H7 (cell line): Measurements from ENCODE around the gene TOR4A. TPM values are rescaled to one million over a fixed set of nuclear protein-coding genes. Genes with fewer than 3 reads are reported as not detected.

Source experiments
- DNase-seq: peaks from one replicate; pipeline ENCODE4 v3.0.0; 2012
- H3K27me3 ChIP-seq: 2 replicates; pipeline ENCODE4 v1.6.0; 2011; ENCODE audit warnings: mild to moderate bottlenecking, low read length; ENCODE audit not compliant: control insufficient read depth, insufficient read depth
- H3K36me3 ChIP-seq: replicated peaks from 2 replicates; pipeline ENCODE4 v1.5.1; 2011; ENCODE audit warnings: low read length; ENCODE audit not compliant: control insufficient read depth, insufficient read depth
- H3K4me3 ChIP-seq: 2 replicates; pipeline ENCODE4 v1.5.1; 2011; ENCODE audit warnings: low read depth, mild to moderate bottlenecking, control low read depth, low read length, moderate library complexity; ENCODE audit not compliant: insufficient read depth
- total RNA-seq: library from RNA; depleted of rRNA; stranded (reverse); fragments of >200 nt; shearing (Covaris generic); gene quantifications from 2 replicates; pipeline ENCODE4 v1.2.3, GENCODE V29; 2014

Gene TOR4A
- total RNA-seq, 1 experiment from 2014 or later: 21.3 TPM

DNA sequence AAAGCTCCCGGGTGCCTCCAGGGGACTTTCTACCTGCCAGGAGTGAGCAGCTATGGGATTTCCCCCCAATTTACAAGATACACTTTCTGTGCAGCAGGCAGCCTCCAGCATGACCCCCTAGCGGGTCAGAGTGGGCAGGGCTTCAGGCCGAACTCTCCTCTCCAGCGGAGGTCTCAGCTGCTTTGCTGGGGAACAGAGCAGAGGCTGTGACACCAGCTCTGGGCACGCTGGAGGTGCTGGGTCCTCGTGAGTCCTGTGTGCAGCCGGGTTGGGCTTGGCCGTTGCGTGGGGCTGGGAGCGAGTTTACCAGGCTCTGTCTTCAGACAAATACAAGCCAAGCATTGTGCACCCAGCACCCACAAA is 21.7 kb downstream of the TOR4A start:
- DNase-seq: no peak
- H3K27me3 ChIP-seq: peaks cover 26% of the 10 kb centered on the region
- peak overlapping the region; percentile 10; the same call in 1 of the 2 replicates for H3K4me3 ChIP-seq
- H3K36me3 ChIP-seq: no peaks in the 10 kb centered on the region

DNA sequence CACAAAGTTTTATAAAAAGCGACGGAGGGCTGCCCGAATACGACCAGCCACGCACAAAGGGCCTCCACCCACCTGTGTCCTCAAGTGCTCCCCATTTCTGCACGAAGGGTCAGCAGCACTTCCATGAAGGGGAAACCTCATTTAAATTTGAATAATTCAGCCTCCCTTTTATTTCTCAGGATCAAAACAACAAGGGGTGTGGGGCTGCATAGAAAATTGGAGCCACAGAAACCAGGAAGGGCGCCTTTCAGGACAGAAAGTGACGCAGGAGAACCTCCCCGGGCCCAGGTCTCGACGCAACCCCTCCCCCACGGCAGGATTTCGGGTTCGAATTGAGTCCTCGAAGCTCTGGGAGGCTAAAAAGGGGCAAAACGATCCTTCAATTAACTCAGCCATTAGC is 22.4 kb downstream of the TOR4A start:
- Histone ChIP-seq H3K4me3 (peak overlapping the region; percentile 95), H3K27me3 (peaks cover 21% of the 10 kb centered on the region), H3K36me3 (no peaks in the 10 kb centered on the region)
- DNase-seq: no peak

DNA sequence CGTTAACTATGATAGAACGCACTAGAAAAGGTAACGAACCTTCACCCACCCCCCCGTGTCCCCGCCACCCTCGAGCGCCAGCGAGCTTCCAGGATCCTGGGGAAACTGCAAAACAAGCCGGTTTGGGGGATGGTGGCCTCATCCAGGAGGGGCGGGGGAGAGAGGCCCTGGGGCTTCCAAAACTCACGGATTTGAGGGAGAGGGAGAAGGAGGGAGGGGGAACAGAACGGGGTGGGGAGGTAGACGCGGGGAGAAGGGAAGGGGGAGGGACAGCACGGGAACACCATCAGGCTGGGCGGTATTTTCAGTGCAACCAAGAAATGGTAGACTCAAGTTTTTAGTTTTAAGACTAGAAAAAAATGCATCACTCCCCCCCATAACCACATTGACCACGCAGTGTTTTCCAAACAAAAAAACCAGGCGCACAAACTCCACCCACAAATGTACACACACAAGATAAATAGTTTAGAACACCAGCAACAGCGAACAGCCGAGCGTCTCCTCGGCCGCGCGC is 23.1 kb downstream of the TOR4A start:
- Histone ChIP-seq H3K4me3 (peak overlapping the region; percentile 95), H3K27me3 (peaks cover 20% of the 10 kb centered on the region), H3K36me3 (no peaks in the 10 kb centered on the region)
- DNase-seq: peak; percentile 92

DNA sequence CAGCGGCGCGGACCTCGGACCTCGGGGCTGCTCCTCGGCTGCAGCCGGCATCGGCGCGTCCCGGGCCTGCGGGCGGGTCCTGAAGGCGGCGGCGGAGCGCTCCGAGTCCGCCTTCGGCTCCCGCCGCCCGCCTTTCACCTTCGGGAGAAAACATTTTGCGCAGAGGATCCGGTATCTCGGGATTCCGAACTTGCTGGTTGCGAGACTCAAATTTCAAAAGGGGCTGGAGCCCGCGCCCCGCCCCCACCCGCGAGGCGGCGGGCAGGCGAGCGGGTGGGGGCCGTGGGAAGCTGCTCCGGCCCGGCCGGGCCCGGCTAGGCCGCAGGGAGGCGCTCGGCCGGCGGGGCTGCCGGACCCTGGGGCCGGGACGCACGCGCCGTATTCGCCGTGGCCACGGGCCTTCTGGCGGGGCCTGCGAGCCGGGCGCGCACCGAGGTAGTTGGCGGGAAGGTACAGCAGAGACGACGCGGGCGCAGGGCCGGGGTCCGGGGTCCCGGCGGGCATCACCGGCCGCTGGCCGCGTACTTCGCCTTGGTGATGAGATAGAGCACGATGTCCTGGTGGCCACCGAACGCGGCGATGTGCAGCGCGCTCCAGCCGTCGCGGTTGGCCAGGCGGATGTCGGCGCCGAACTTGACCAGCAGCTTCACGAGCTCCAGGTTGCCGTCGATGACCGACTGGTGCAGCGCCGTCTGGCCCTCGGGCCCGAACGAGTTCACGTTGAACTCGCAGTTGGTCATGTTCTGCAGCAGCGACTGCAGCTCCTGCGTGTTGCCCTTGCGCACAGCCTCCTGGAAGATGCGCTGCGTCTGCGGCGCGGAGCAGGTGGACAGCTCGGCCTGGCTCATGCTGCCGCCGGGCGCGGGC is 23.8 kb downstream of the TOR4A start:
- peaks cover 16% of the 10 kb centered on the region for H3K27me3 ChIP-seq
- DNase-seq: peak; percentile 93

DNA sequence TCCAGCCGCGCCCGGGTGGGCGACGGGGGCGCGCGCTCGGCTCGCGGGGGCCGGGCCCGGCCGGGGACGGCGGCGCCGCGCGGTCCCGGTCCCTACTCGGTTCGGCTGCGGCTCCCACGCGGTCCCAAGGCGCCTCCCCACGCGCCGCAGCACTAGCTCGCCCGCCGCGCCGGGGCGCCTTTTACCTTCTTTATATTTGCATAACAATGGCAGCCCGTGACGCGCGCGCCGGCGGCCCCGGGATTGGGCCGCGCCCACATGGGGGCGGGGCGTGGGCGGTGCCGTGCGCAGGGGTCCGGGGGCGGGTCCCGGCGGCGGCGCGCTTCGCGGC is 24.6 kb downstream of the TOR4A start, which contains the start of gene NRARP:
TSS of gene NRARP (minus strand) at position 154 of the 331 bp plus-strand sequence. CDS start 343 bp downstream, outside the sequence.
- Histone ChIP-seq H3K27me3 (peaks cover 11% of the 10 kb centered on the region), H3K4me3 (peak within 1 kb of the TSS; percentile 95), H3K36me3 (no peaks in the 10 kb centered on the region)
- peak; percentile 99 for DNase-seq

More for the DNA sequence above, 23.8 kb downstream of the TOR4A start:
- no peaks in the 10 kb centered on the region for H3K36me3 ChIP-seq
- H3K4me3 ChIP-seq: peak overlapping the region; percentile 95

DNA sequence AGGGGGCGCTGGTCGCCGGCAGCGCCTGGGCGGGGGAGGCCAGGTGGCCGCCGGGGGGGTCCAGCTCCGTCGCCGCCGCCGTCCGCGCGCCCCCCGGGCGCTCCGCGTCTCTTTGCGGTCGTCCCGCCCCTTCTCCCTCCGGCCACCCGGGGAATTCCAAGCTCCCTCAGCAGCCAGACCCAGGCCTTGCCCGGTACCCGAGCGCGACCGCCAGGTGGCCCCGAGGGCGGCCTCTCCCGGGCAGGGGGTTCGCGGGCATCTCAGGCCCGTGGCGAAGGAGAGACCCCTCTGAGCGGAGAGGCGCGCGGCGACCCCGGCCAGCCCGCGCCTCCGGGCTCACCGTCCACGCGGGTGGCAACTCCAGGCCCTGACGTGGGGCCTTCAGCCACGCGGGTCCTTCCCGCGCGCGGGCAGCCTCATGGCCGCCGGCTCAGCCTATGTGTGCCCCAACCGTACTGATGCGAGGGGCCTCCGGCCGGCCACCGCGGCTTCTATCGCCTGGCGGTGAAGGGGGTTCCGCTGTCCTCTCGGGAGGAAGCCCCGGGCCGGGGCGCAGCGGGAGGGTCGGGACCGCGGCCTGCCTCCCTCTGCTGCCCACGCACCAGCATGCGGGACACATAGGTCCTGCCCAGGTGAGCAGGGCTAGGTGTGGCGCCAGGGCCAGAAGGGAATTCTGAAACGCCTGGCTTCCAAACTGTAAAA is 25.1 kb downstream of the TOR4A start:
- peaks cover 11% of the 10 kb centered on the region for H3K27me3 ChIP-seq
- peak; percentile 97 for DNase-seq
- H3K4me3 ChIP-seq: peak overlapping the region; percentile 58
- H3K36me3 ChIP-seq: no peaks in the 10 kb centered on the region

DNA sequence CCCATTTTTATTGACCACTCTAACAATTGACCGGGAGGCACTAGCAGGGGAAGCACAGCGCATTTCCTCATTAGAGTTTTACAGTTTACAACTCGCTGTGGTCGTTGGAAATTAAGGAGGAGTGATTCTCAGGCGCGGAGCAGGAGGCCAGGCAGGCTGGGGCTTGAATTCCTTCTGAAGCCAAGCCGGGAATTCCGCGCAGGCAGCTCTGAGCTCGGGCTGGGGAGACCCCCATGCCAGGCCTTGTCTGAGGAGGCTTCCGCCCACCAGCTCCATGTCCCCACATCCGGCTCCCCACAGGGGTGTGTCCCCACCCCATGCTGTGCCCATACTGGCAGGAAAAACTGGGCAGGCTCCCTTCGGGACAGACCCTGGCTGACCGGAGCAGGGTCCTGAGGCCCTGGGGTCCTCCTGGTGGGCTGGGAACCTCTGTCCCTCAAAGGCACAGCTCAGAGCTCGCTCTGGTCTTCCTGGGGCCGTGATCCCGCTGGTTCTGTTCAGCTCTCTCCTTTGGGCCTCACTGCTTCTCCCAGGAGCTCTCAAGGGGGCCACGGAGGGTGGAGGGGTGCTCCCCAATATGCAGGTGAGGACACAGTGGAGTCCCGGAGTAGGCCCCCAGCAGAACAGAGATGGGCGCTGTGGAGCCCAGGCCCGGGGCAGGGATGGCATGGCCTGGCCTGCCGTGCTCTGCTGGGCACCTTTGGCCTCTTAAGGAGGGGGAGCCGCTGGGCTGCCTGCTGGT is 25.8 kb downstream of the TOR4A start:
- peak overlapping the region; percentile 58 for H3K4me3 ChIP-seq
- peak; percentile 80 for DNase-seq
- no peaks in the 10 kb centered on the region for H3K36me3 ChIP-seq

DNA sequence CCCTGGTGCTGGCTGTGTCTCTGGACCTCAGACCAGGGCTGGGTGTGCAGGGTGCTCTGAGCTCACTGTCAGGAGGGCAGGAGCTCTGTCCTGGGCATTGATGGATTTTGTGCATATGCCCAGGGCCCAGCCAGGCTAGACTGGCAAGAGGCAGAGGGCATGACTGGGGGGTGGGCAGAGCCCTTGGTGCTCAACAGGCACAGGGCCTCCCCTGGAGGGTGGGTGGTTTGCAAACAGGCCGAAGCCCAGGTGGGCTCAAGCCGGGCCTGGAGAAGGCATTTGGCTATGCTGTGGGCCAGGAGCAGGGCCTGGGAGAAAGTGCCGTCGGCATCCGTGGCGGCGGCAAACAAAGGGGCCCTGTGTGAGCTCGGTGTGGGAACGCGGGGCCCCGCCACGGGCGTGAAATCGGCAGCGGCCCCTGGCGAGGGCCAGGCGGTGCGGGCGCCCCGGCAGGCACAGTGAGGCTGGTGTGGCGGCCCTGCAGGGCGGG is 26.4 kb downstream of the TOR4A start:
- Histone ChIP-seq H3K4me3 (no peak overlapping the region), H3K27me3 (peaks cover 11% of the 10 kb centered on the region), H3K36me3 (no peaks in the 10 kb centered on the region)
- no peak for DNase-seq

More for the DNA sequence above, 25.8 kb downstream of the TOR4A start:
- peaks cover 11% of the 10 kb centered on the region for H3K27me3 ChIP-seq

DNA sequence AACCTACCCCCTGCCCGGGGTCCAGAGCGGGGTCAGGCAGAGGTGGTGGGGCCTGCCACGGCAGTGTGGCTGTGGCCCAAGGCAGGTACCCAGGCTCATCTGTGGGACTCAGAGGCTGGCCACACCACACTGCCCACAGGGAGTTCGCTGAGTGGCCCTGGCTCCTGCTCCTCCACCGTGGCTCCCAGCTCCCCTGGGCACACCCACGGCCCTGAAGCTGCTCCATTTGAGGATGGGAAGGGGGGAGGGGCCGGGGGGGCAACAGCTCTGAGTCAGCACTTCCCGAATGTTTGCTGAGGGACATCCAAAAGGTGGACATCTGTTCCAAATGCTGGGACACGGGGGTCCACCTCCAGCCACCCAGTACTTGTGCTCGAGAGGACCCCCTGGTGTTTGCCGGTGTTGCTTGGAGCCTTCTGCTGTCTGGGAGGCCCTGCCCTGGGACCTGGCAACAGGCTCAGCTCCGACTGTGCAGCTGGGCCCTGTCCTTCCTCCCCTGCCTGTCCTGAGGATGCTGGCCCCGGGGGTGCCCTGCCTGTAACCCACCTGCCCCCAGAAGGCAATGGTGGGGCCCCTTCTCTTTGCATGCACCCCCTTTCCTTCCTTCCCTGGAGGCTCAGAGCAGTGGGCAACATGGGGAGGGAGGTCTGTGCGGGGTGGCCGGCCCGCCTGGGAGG is 27.0 kb downstream of the TOR4A start:
- Histone ChIP-seq H3K4me3 (no peak overlapping the region), H3K27me3 (peaks cover 11% of the 10 kb centered on the region), H3K36me3 (no peaks in the 10 kb centered on the region)
- peak; percentile 69 for DNase-seq

DNA sequence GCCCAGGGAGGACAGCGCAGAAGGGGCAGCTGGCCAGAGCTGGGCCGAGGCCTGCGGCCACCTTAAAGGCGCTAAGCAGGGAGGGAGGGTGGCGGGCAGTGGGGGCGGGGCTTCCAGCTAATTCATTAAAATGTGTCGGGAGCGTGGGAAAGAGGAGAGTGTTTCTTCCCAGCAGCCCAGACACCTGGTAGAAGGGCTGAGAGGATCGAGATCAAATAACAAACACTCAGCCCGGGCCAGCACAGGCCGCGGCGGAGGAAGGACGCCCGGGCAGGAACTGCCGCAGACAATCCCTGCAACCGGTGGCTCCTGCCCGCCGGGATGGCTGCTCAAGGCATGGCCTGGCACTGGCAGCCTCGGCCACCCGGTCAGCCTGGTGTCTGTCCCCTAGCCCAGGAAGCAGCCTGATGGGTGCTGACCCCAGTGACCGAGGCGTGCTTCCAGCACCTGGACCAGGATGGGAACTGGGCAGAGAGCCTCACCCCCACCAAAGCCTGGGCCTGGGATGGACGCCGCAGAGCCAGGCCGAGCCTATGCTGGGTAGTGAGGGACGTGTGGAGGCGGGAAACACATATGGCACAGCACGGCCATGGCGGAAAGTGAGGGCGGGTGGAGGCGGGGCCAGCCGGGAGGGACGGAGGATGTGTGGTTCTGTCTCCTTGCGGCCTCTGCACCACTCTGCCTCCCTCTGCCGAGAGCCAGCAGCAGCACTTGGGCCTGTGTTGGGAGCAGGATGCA is 27.7 kb downstream of the TOR4A start:
- no peak overlapping the region; the same call in 1 of the 2 replicates for H3K4me3 ChIP-seq
- H3K36me3 ChIP-seq: no peaks in the 10 kb centered on the region
- H3K27me3 ChIP-seq: peaks cover 11% of the 10 kb centered on the region
- DNase-seq: peak; percentile 86

DNA sequence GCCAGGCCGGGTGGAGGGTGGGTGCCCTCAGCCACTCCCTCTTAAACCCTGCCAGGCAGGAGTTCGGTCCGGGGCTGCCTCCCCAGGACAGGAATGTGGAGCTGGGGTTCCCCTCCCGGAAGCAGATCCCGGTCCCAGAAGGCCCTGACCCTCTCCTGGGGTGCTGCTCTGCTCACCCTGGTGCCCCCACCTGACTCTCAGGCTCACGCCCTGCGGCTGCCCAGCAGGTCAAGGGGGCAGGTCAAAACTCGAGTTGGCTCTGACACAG is 28.2 kb downstream of the TOR4A start:
- Histone ChIP-seq H3K36me3 (no peaks in the 10 kb centered on the region), H3K4me3 (no peak overlapping the region), H3K27me3 (peaks cover 11% of the 10 kb centered on the region)
- DNase-seq: no peak

DNA sequence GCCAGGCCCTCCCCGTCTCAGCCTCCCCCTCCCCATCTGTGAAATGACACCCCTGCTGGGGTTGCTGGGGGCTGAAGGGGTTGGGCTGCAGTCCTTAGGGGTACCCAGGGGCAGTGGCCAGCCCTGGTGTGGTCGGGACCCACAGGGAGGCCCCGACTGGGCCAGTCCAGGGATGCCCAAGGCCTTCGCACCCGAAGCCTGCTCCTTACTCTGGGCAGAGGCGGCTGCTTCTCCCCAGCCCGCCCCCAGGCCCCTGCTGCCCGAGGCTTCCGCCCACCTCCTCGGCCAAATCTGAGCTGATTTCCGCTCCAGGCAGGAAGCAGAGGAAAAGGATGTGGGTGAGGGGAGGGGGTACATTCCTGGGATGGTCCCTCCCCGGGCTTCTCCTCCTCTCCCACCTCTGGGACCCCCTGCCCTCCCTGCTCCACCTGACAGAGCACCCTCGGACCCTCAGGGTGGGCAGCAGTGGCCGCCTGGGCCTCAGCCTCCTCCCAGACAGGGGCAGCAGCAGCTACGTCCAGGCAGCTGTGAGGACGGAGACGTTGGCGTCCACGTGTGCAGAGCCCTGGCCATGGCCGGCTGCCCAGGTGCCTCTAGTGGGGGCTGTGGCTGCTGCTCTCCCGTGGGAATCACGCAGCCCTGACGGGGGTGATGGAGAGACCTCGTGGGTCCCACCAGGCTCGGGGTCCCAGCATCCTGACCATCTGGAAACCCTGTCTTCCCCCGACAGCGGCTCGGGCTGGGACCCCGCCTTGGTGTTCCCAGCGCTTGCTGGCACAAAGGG is 28.7 kb downstream of the TOR4A start:
- Histone ChIP-seq H3K4me3 (no peak overlapping the region), H3K36me3 (no peaks in the 10 kb centered on the region), H3K27me3 (peaks cover 11% of the 10 kb centered on the region)
- DNase-seq: peak; percentile 72

DNA sequence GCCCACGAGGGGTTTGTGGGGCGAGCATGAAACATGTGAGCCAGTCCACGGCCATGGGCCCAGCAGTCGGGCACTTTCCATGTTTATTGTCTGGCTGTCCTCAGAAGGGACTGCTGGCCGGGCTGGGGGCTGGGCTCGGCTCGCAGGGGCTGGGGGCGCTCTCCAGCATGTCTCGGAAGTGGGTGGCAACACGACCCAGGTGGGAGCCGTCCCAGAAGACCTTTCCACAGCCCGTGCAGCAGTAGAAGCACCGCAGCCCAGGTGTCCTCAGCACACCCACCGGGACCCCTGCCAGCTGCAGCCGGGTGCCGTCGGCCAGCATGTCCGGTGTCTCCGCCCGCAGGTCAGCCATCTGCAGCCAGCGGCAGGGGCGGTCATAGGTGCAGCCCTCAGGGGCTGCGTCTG is 29.3 kb downstream of the TOR4A start:
- no peak overlapping the region for H3K4me3 ChIP-seq
- peaks cover 7% of the 10 kb centered on the region for H3K27me3 ChIP-seq
- no peak for DNase-seq
- no peaks in the 10 kb centered on the region for H3K36me3 ChIP-seq
